ENCODE measurements around the gene CA11.

CA11 gene

GRCh38 chr19:48613024-48613851 lies 32.7 kb downstream of the CA11 start:
- DNase-seq (ENCODE audit: low read depth): no peak

GRCh38 chr19:48611872-48612271 lies 34.1 kb downstream of the CA11 start:
- DNase-seq (ENCODE audit: low read depth): no peak

GRCh38 chr19:48609571-48610108 lies 36.3 kb downstream of the CA11 start:
- no peak for DNase-seq (ENCODE audit: low read depth)

- peak; percentile 26 for DNase-seq (ENCODE audit: low read depth)
Observed at GRCh38 chr19:48608798-48609263, 37.2 kb downstream of the CA11 start.

GRCh38 chr19:48607359-48607755 lies 38.6 kb downstream of the CA11 start:
- DNase-seq (ENCODE audit: low read depth): no peak

GRCh38 chr19:48606463-48607358 lies 39.3 kb downstream of the CA11 start, which contains the start of gene SPACA4:
SPACA4 (plus strand) TSS chr19:48606742; CDS start chr19:48606979, 237 bp downstream.
- no peak for DNase-seq (ENCODE audit: low read depth)

- DNase-seq (ENCODE audit: low read depth): no peak
Observed at GRCh38 chr19:48603850-48604249, 42.1 kb downstream of the CA11 start.

GRCh38 chr19:48603449-48603848 lies 42.5 kb downstream of the CA11 start:
- no peak for DNase-seq (ENCODE audit: low read depth)

GRCh38 chr19:48603001-48603400 lies 43.0 kb downstream of the CA11 start:
- no peak for DNase-seq (ENCODE audit: low read depth)

- DNase-seq (ENCODE audit: low read depth): no peak
Observed at GRCh38 chr19:48600679-48601417, 45.1 kb downstream of the CA11 start.

- DNase-seq (ENCODE audit: low read depth): no peak
Observed at GRCh38 chr19:48598996-48599700, 46.8 kb downstream of the CA11 start.

- no peak for DNase-seq (ENCODE audit: low read depth)
Observed at GRCh38 chr19:48596679-48597465, 49.1 kb downstream of the CA11 start.

- no peak for DNase-seq (ENCODE audit: low read depth)
Observed at GRCh38 chr19:48596237-48596636, 49.8 kb downstream of the CA11 start.

GRCh38 chr19:48595833-48596232 lies 50.2 kb downstream of the CA11 start:
- DNase-seq (ENCODE audit: low read depth): no peak

- no peak for DNase-seq (ENCODE audit: low read depth)
Observed at GRCh38 chr19:48595171-48595570, 50.8 kb downstream of the CA11 start.

- no peak for DNase-seq (ENCODE audit: low read depth)
Observed at GRCh38 chr19:48591021-48591420, 55.0 kb downstream of the CA11 start.

- peak; percentile 78 for DNase-seq (ENCODE audit: low read depth)
Observed at GRCh38 chr19:48588670-48589401, 57.2 kb downstream of the CA11 start.

All from stimulated activated CD8-positive, alpha-beta memory T cell treated with anti-CD3 and anti-CD28 coated beads, Interleukin-12 subunit alpha, Interleukin-12 subunit beta, amount 100 ng/mL, for 1 hour (primary cell).